GM12878 (cell line): ENCODE data around the gene MAGI1.

Experiments
- CTCF ChIP-seq, 3 experiments: IDR thresholded peaks in 2 of 3; conservative IDR thresholded peaks in 1 of 3; 2 replicates each; pipeline ENCODE4 v1.5.1; 2011; ENCODE audit warnings: low read depth in 3 of 3, low read length in 3 of 3, mild to moderate bottlenecking in 3 of 3, control low read depth in 2 of 3, moderate library complexity in 2 of 3, inconsistent platforms in 1 of 3, mixed read lengths in 1 of 3; ENCODE audit not compliant: control insufficient read depth in 2 of 3, insufficient read depth in 1 of 3; ENCODE audit errors: extremely low read depth in 1 of 3
- E2F8 ChIP-seq: fragments of 450-650 bp; IDR thresholded peaks from 2 replicates; pipeline ENCODE4 v1.6.1; 2018; ENCODE audit warnings: mild to moderate bottlenecking, low read depth, moderate library complexity; ENCODE audit not compliant: partially characterized antibody
- MEF2A ChIP-seq: IDR thresholded peaks from 2 replicates; pipeline ENCODE4 v1.6.1; 2011; ENCODE audit warnings: low read depth, mild to moderate bottlenecking, low read length, moderate library complexity; ENCODE audit not compliant: insufficient read depth
- SMAD1 ChIP-seq: fragments of 450-650 bp; IDR thresholded peaks from 2 replicates; pipeline ENCODE4 v1.6.1; 2018; ENCODE audit warnings: mild to moderate bottlenecking, low read depth; ENCODE audit not compliant: partially characterized antibody
- SRF ChIP-seq, 2 experiments: IDR thresholded peaks; 2 replicates each; pipeline ENCODE4 v1.6.1; 2011; ENCODE audit warnings: low read depth in 2 of 2, low read length in 2 of 2, mild to moderate bottlenecking in 1 of 2, moderate library complexity in 1 of 2
- SUZ12 ChIP-seq: fragments of 200-600 bp; sonication (generic); IDR thresholded peaks from one replicate; pipeline ENCODE4 v1.6.1; 2018; ENCODE audit warnings: antibody characterized with exemption, mild to moderate bottlenecking; ENCODE audit not compliant: unreplicated experiment
- TAF1 ChIP-seq: IDR thresholded peaks from 2 replicates; pipeline ENCODE4 v1.6.1; 2011; ENCODE audit warnings: mild to moderate bottlenecking, low read depth, low read length, borderline replicate concordance
- TARDBP ChIP-seq: IDR thresholded peaks from 2 replicates; pipeline ENCODE4 v1.6.1; 2016; ENCODE audit warnings: borderline replicate concordance
- ZBTB4 ChIP-seq: fragments of 450-650 bp; formaldehyde crosslinking; IDR thresholded peaks from 2 replicates; pipeline ENCODE4 v1.4.0; 2022; ENCODE audit warnings: mild to moderate bottlenecking, moderate library complexity

GRCh38 chr3:65777050-65777449 lies 261.7 kb downstream of the MAGI1 start:
- TF ChIP-seq E2F8 = no peak
- TF ChIP-seq CTCF (IDR thresholded peaks at IDR 0.05 in 2 of 3, conservative IDR thresholded peaks at IDR 0.05 in 1 of 3; ENCODE audit: control insufficient read depth in 2 of 3, extremely low read depth in 1 of 3, insufficient read depth in 1 of 3, low read depth in 3 of 3, low read length in 3 of 3) = no peak
- no peak for TF ChIP-seq ZBTB4
- no peak for TF ChIP-seq SUZ12
- TF ChIP-seq SRF (IDR thresholded peaks at IDR 0.05; ENCODE audit: low read depth in 2 of 2, low read length in 2 of 2) = no peak
- TF ChIP-seq TARDBP = no peak
- TF ChIP-seq TAF1 = no peak
- TF ChIP-seq SMAD1 = no peak
- TF ChIP-seq MEF2A = no peak
